AG20443 (cell line): ENCODE data around the gene VPS41.
A peak's percentile ranks its signal among the peaks of the same experiment; 100 is the strongest.

Source experiments
- DNase-seq: peaks from one replicate; pipeline ENCODE4 v3.0.0; 2012; ENCODE audit warnings: low spot score, mixed read lengths

The VPS41 gene

GRCh38 chr7:38728145-38728544, 180.8 kb downstream of the VPS41 start:
- DNase-seq = no peak

GRCh38 chr7:38727184-38727940, 181.6 kb downstream of the VPS41 start:
- DNase-seq = no peak

DNA sequence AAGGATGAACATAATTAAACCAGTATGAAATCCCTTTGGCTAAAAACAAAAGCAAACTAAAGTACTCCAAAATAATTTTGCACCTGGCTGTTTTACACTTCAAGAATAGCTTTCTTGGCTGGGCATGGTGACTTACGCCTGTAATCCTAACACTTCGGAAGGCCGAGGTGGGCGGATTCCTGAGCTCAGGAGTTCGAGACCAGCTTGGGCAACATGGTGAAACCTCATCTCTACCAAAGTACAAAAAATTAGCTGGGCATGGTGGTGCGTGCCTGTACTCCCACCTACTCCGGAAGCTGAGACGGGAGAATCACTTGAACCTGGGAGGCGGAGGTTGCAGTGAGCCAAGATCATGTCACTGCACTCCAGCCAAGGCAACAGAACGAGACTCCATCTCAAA, 185.7 kb downstream of the VPS41 start:
- no peak for DNase-seq

- no peak for DNase-seq
Measured at GRCh38 chr7:38716397-38716796, 192.6 kb downstream of the VPS41 start.

GRCh38 chr7:38709123-38709522, 199.9 kb downstream of the VPS41 start:
- no peak for DNase-seq

GRCh38 chr7:38704751-38705150, 204.2 kb downstream of the VPS41 start:
- peak; percentile 60 for DNase-seq

DNA sequence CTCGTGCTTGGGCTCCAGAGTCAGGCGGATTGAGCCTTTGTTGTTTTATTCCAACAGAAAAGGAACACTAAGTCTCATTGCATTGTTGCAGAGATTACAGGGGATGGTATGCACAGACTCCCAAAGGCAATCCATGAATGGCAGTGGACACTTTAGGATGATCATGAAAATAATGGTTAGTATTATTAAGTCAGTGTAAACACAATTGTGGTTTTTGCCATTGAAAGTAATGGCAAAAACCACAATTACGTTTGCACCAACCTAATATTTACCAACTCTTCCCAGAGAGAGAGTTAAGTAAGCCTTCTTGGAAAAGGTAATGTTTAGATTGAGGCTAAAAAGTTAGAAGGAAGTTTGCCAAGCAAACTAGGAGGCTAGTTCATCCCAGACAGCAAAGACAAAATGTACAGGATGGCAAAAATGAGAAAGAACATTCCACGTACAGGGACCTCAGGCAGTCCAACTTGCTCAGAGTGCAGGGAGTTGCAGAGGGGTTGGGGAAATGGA, 204.9 kb downstream of the VPS41 start:
- no peak for DNase-seq

GRCh38 chr7:38703093-38703492, 205.9 kb downstream of the VPS41 start:
- DNase-seq = no peak

DNA sequence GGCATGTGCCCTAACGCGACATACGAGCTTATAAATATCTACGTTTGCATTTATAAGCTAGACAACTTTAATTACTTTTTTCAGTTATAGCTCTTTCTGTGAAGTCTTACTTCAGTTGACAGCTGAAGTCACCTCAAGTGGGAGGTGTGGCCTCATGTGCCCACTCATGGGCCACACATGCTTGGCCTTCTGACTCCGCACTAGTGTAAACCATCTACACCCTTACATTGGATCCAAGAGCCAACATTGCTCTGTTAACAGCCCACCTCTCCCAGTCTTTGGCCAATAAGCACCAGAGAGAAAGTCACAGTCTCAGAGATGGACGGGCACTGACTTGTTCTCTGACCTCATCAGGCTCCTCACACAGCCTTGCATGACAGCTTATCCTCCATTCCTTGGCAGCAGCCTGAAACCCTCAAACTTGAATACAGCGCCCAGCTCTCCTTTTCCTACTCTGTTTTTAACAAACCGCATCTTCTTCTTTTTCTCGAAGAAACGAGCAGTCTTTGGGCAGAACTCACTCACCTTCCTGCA, 206.9 kb downstream of the VPS41 start:
- no peak for DNase-seq

DNA sequence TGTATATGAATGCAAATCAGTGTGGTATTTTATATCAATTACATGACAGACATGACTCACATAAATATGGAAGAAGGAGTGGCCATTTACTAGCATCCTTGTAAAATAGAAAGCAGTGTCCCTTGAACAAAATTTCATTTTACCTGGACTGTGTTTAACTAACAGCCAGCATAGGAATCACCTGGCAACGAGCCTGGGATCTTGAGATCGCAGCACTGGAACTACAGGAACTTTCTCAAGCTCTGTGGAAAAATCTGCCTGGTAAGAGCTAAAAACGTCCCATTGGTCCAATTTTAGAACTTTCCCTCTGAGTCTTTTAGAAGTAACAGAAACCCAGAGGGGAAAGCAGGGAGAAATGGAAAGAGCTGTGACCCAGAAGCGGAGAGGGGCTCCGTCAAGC, 208.9 kb downstream of the VPS41 start:
- no peak for DNase-seq

DNA sequence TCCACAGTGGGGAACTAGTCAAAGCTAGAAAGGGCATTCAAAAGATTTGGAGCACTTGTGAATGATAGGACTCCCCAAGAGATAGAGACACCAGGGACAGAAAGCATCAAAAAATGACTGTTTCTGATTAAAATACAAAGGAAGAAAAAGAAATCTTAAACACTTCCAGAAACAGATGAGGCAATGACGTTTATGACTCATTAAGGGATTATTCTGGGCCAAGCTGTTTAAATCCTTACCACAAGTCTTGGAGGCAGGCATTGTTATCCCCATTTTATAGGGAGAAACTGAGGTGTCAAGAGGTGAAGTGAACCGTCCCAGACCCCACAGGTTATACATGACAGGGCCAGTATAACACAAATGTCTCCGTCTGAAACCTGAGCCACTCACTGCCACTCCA, 209.5 kb downstream of the VPS41 start:
- DNase-seq = peak; percentile 66

- no peak for DNase-seq
Measured at GRCh38 chr7:38694326-38694725, 214.7 kb downstream of the VPS41 start.

- DNase-seq = no peak
Measured at GRCh38 chr7:38686888-38687287, 222.1 kb downstream of the VPS41 start.

GRCh38 chr7:38685851-38686250, 223.1 kb downstream of the VPS41 start:
- no peak for DNase-seq

DNA sequence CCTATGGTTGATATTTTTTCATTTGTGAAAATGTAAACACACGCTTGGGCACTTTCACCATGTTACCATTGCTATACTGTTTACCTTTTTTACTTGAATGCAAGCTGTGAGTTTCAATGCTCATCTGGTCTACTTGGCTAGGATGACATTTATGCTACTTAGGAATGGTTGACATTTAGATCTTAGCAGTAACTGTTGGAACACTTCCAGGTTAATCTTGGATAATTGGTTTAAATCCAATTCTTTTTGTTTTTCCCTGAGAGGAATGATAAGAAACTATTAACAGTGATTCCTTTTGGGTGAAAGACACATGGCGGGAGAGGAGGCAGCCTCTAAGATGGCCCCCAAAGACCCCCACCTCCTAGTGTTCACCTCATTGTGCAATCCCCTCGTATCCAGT, 226.4 kb downstream of the VPS41 start:
- DNase-seq = no peak

GRCh38 chr7:38681882-38682281, 227.1 kb downstream of the VPS41 start:
- no peak for DNase-seq

GRCh38 chr7:38679419-38679818, 229.6 kb downstream of the VPS41 start:
- DNase-seq = no peak

GRCh38 chr7:38678698-38679054, 230.3 kb downstream of the VPS41 start:
- DNase-seq = no peak

- DNase-seq = no peak
Measured at GRCh38 chr7:38677981-38678697, 230.9 kb downstream of the VPS41 start.

DNA sequence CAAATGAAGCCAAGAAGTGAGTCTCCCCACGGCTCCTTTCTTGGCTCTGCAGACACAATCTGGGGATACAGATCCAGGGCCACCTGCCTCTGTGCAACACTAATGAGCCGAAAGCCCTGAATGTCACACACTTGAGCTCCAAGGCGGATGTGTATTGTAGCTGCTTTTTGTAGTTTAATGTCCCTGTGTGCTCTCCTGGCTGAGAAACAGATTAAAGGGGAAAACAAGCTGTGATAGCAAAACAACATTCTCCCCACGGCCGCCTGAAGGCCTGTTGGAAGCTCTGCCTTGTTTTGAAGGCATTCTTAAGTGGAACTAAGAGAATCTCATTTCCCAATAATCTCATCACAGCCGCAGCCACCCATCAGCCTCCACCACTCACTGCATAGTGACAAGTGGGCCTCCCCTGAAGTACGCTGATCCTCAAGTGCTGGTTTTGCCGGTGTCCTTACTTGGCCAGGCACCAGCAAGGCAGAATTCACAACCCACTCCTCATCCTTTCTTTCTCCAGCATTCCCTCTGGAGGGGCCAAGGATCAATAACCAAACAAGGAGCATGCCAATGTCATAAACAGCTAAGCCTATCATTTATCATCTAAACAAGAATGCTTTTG, 233.4 kb downstream of the VPS41 start:
- no peak for DNase-seq

GRCh38 chr7:38674513-38674912, 234.5 kb downstream of the VPS41 start:
- no peak for DNase-seq

GRCh38 chr7:38673795-38674194, 235.2 kb downstream of the VPS41 start:
- peak; percentile 75 for DNase-seq
